ENCODE measurements around the gene MPZL3.

Gene MPZL3

DNA sequence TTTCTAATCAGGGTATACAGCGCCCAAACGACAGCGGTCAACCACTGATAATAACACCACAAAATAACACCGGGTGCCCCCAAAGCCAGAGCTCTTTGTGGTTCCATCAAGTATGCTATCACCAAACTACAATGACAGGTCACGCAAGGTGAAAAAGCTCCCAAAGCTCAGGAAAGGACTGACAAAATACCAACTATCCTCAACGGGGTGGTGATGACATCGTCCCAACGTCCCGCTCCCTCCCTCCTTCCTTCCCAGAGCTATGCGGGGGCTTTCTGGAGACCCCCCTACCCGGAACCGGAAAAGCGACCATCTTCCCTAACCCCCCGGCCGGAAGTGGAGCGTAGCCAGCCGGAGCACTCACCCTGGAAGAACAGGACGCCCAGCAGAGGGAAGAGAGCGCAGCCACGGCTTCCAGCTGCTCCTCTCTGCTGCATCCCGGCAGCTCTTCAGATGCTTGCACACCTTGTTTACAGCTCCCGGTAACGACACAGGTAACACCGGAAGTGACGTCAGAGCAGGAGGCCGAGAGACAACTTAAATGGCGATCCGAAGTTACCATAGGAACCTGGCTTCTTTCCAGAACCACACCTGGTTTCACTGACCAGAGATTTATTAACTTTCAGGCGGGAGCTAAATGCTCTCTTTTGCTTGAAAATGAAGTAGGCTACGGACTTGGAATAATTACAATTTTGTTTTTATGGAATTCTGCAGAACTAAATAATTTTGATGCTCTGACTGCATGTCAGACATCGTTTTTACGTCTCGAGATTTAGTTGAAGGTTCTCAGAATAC, at the start of gene MPZL3:
Gene MPZL3, minus strand, starts transcription at position 508 of the 795 bp plus-strand sequence. Its CDS starts 71 bp downstream, at position 437.
- DNase-seq (ENCODE audit: low read depth, low spot score) = peak; percentile 59

GRCh38 chr11:118301600-118302195, 49.5 kb upstream of the MPZL3 start:
- DNase-seq (ENCODE audit: low read depth, low spot score) = no peak

DNA sequence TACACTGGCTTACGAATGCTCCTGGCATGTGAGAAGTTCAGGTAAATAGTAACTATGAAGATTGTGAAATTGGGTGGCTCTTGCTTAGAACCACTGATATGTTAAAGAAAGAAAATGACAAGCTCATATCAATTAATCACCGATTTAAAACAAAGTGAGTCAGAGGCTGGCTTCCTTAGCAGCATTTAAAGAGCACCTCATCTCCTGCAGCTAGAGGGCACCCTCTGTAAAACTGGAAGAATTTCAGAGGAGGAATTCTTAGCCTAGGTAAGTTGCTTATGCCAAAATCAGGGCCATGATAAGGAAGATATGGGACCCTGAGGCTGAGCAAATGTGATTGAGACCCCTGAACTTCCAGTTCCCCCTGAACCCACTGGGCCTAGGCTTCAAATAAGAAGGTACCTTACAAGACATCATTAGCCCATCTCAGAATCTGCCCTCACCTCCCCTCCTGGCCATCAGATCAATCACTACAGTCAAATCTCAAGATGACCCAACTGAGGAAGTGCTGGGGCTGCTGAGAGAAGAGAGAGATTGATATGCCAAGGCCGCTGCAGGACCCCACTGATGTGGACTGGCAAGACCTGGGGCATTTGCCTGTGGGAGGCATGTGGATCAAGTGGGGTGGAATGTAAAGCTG, 43.8 kb upstream of the MPZL3 start:
- no peak for DNase-seq (ENCODE audit: low read depth, low spot score)

- no peak for DNase-seq (ENCODE audit: low read depth, low spot score)
Measured at GRCh38 chr11:118295199-118295598, 43.0 kb upstream of the MPZL3 start.

- no peak for DNase-seq (ENCODE audit: low read depth, low spot score)
Measured at GRCh38 chr11:118294053-118294452, 41.9 kb upstream of the MPZL3 start.

- no peak for DNase-seq (ENCODE audit: low read depth, low spot score)
Measured at GRCh38 chr11:118291477-118292135, 39.4 kb upstream of the MPZL3 start.

DNA sequence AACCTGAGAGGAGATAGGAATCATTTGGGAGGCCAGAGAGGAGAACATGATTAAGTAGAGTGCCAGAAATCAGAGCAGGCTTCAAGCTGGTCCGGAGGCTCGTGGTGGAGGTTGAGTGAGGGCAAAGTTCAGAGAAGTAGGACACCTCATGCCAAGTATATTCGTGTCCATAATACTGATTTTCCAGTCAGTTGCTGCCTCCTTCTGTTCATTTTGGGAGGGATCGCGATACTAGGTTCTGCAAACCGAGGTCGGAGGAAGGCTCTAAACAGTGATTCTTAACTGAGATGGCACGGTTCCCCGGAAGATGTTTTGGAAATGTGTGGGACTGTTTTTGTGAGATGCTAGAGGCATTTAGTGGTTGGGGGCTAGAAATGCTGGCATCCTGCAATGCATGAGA, 38.8 kb upstream of the MPZL3 start:
- no peak for DNase-seq (ENCODE audit: low read depth, low spot score)

DNA sequence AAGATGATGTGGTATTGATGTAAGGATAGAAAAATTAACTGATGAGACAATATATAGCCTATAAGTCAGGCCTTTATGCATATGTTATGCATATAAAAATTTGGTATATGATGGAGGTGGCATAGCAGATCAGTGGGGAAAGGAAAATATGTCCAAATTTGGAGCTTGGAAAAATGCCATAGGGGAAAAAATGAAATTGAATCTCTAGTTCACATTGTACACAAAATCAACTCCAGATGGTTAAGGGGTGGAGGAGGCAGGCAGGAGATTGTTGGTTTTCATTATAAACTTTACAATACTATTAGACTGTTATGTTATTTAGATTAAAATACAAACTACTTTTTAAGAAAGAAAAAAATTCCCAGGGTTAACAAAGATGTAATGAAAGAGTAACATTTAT, 37.2 kb upstream of the MPZL3 start:
- no peak for DNase-seq (ENCODE audit: low read depth, low spot score)

GRCh38 chr11:118287006-118287405, 34.8 kb upstream of the MPZL3 start:
- no peak for DNase-seq (ENCODE audit: low read depth, low spot score)

DNA sequence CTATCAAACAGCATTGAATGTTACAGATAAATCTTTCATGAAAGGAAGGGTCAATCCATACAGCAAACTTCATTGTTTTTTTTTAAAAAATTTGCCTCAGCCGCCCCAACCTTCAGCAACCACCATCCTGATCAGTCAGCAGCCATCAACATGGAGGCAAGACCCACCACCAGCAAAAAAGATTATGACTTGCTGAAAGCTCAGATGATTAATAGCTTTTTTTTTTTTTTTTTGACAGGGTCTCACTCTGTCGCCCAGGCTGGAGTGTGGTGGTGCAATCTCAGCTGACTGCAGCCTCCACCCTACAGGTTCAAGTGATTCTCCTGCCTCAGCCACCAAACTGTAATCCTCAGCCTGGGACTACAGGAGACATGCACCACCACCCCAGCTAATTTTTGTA, 34.4 kb upstream of the MPZL3 start:
- DNase-seq (ENCODE audit: low read depth, low spot score) = no peak

- no peak for DNase-seq (ENCODE audit: low read depth, low spot score)
Measured at GRCh38 chr11:118283756-118284350, 31.7 kb upstream of the MPZL3 start.

GRCh38 chr11:118283037-118283636, 31.0 kb upstream of the MPZL3 start:
- no peak for DNase-seq (ENCODE audit: low read depth, low spot score)

GRCh38 chr11:118282606-118283005, 30.4 kb upstream of the MPZL3 start:
- DNase-seq (ENCODE audit: low read depth, low spot score) = no peak

- no peak for DNase-seq (ENCODE audit: low read depth, low spot score)
Measured at GRCh38 chr11:118281284-118281683, 29.1 kb upstream of the MPZL3 start.

DNA sequence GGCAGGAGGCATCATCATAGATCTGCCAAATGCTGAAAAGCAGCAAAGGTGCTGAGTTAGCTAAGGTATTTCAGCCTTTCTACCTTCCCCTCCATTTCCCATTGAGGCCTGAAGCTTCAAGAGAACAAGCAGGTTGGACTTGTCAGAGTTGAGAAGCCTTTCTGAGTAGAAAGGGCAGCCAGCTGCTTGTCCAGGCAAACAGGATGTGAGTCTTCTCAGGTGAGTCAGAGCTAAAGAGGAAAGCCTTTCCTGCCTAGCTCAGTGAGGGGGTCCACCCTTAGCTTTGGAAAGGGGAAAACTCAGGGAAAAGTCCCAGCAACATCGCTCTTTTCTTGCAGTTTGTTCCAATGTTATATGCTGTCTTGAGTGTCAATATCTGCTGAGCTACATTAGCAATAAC, 25.1 kb upstream of the MPZL3 start:
- no peak for DNase-seq (ENCODE audit: low read depth, low spot score)

DNA sequence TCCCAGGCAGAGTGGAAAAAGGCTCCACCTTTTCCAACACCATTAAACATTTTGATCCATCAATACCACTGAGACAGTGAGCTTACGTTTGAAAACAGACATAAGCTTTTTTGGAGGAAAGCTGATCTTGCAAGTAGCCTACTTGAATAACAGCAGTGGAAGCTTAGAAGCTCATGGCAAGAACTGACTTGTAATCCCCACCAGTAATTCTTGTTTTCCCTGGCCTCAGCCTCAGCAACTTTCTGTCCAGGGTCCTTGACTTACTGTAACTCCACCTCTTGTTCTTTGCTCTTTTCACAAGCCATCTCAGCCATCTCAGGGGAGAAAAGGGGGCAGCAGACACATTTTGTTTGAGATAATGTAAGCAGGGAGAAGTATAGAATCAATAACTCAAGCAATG, 24.3 kb upstream of the MPZL3 start:
- DNase-seq (ENCODE audit: low read depth, low spot score) = no peak

DNA sequence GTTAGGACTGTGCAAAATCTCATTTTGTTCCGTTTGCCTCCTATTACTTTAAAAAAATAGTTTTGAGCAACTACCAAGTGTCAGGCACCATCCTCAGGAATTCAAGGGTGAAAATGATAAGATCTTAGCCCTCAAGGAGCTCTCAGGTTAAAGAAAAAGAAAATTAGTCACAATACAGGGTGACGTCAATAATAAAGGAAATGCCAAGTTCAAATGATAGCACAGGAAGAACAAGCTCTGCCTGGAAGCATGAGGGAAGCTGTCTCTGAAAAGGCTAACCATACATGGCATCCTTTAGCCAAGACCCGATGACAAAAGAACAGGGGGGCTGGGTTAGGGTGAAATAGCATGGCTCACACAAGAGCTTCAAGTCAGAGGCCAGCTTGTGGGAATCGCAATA, 23.0 kb upstream of the MPZL3 start:
- no peak for DNase-seq (ENCODE audit: low read depth, low spot score)

DNA sequence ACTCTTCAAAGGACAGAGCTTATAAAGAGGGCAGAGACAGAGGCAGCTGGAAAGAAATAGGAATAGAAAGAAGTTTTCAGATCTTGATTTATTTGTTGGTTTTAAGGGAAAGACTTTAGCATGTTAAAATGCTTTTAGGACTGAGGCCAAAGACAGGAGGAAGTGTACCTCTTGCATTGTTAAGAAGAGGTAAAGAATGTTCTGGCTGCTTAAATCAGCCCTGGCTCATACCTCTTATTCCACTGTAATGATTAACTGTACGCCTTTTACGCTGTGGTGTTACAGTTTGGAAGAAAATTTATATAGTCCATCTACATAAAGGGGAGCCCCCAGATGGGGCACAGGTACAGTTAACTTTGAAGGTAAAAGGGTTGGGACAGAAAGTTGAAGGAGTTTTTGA, 22.0 kb upstream of the MPZL3 start:
- no peak for DNase-seq (ENCODE audit: low read depth, low spot score)

GRCh38 chr11:118272001-118272400, 19.8 kb upstream of the MPZL3 start:
- no peak for DNase-seq (ENCODE audit: low read depth, low spot score)

GRCh38 chr11:118267486-118267885, 15.3 kb upstream of the MPZL3 start:
- DNase-seq (ENCODE audit: low read depth, low spot score) = no peak

GRCh38 chr11:118265954-118266353, 13.8 kb upstream of the MPZL3 start:
- DNase-seq (ENCODE audit: low read depth, low spot score) = no peak

Data from activated naive CD8-positive, alpha-beta T cell treated with anti-CD3 and anti-CD28 coated beads, Interleukin-2, amount 50 U/mL, for 16 hours (primary cell).